GM19395 (cell line): ENCODE data around the gene TBC1D3K.
"Not testable (repeated sequence)": the region's sequence is repeated elsewhere in the genome, so short reads cannot be mapped to it uniquely, and the experiment has no call there.

Experiments
- ATAC-seq: cut with Tn5 transposase; IDR thresholded peaks from one replicate; pipeline ENCODE4 v1.9.1; 2021; ENCODE audit warnings: mild to moderate bottlenecking, moderate library complexity; ENCODE audit not compliant: unreplicated experiment

Gene TBC1D3K

DNA sequence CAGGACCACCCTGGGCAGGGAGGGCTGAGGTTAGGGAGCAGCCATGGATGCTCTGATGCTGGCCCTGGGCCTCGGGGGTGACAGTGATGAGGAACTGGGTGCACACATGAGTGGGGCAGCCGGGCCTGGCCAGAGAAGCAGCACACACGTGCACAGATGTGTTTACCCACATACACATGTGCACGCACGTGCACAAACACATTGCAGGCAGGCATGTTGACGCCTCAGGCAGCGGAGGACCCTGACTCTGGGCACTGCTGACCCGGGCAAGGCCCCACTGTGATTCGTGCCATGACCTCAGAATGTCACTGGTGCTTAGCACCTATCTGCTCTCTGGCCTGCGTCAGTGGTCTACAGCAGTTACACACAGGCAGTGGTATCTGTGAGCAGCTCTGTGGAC lies at the start of gene TBC1D3K:
Gene TBC1D3K, plus strand, starts transcription at position 301 of the 400 bp plus-strand sequence. CDS start 1,585 bp downstream, outside the sequence.
- not testable (repeated sequence) for ATAC-seq

DNA sequence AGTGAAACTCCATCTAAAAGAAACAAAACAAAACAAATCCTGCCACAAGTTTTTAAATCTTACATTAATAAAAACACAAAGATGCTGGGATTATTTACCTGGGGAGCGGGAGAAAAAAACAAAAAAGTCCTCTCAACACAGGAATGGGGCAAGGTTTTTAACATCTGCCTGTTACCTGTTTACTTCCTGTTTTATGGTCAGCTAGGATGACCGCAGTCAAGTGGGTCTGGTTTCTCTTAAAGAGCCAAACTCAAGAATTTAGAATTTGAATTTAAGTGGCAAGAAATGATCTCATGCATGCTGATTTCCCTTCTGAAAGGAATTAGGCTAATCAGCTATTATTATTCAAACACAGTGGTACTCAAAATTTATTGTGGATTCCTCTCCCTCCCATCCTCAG lies 39.7 kb upstream of the TBC1D3K start:
- no peak for ATAC-seq

DNA sequence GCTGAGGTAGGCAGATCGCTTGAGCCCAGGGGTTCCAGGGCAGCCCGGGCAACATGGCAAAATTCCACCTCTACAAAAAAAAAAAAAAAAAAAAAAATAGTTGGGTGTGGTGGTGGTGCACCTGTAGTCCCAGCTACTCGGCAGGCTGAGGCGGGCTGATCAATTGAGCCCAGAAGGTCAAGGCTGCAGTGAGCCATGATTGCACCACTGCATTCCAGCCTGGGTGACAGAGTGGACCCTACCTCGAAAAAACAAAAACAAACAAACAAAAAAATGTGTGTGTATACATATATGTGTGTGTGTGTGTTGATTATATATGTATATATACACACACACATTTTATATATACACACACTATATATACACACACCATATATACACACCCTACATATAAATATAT lies 39.1 kb upstream of the TBC1D3K start:
- ATAC-seq: no peak

DNA sequence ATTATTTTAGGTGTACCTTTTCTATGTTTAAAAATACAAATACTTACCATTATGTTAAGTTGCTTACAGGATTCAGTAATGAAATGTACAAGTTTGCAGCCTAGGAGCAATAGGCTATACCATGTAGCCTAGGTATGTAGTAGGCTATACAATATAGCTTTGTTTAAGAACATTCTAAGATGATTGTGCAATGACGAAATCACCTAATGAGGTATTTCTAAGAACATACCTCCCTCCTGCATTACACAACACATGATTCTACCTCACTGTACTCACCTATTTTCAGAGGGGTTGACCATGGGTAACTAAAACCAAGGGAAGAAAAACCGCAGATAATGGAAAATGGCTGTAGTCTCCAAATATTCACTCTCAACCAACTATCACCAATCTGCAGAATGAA lies 35.3 kb upstream of the TBC1D3K start:
- ATAC-seq: no peak

DNA sequence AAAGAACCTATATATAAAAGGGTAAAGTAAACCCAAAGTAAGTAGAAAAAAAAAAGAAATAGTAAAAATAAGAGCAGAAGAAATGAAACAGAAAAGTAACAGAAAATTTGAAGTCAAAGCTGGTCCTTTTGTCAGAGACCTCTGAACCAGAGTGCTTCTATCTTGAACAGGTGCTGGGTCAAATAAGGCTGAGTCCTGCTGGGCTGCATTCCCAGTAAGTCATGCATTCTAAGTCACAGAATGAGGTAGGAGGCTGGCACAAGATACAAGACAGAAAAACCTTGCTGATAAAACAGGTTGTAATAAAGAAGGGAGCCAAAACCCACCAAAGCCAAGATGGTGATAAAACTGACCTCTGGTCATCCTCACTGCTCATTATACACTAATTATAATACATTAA lies 27.3 kb upstream of the TBC1D3K start:
- not testable (repeated sequence) for ATAC-seq
